Astrocyte (in vitro differentiated cells and primary cell): ENCODE results near the gene NOL4L.

Source experiments
- CTCF ChIP-seq: IDR thresholded peaks from 2 replicates; pipeline ENCODE4 v1.5.1; 2011; ENCODE audit warnings: low read depth, mild to moderate bottlenecking, inconsistent platforms, low read length, moderate library complexity; ENCODE audit not compliant: insufficient read depth
- EZH2 ChIP-seq: IDR thresholded peaks from 2 replicates; pipeline ENCODE4 v1.6.1; 2012; ENCODE audit warnings: mild to moderate bottlenecking, low read length, inconsistent platforms; ENCODE audit not compliant: insufficient read depth

- TF ChIP-seq CTCF: no peak
- TF ChIP-seq EZH2: no peak
These were observed 70.4 kb downstream of the NOL4L start for GRCh38 chr20:32514760-32515159.
